ENCODE measurements around the gene SF3B1. TPM values are rescaled to one million over a fixed set of nuclear protein-coding genes. Genes with fewer than 3 reads are reported as not detected.
"Not testable (repeated sequence)": the region's sequence is repeated elsewhere in the genome, so short reads cannot be mapped to it uniquely, and the experiment has no call there.

Gene SF3B1, protein sequence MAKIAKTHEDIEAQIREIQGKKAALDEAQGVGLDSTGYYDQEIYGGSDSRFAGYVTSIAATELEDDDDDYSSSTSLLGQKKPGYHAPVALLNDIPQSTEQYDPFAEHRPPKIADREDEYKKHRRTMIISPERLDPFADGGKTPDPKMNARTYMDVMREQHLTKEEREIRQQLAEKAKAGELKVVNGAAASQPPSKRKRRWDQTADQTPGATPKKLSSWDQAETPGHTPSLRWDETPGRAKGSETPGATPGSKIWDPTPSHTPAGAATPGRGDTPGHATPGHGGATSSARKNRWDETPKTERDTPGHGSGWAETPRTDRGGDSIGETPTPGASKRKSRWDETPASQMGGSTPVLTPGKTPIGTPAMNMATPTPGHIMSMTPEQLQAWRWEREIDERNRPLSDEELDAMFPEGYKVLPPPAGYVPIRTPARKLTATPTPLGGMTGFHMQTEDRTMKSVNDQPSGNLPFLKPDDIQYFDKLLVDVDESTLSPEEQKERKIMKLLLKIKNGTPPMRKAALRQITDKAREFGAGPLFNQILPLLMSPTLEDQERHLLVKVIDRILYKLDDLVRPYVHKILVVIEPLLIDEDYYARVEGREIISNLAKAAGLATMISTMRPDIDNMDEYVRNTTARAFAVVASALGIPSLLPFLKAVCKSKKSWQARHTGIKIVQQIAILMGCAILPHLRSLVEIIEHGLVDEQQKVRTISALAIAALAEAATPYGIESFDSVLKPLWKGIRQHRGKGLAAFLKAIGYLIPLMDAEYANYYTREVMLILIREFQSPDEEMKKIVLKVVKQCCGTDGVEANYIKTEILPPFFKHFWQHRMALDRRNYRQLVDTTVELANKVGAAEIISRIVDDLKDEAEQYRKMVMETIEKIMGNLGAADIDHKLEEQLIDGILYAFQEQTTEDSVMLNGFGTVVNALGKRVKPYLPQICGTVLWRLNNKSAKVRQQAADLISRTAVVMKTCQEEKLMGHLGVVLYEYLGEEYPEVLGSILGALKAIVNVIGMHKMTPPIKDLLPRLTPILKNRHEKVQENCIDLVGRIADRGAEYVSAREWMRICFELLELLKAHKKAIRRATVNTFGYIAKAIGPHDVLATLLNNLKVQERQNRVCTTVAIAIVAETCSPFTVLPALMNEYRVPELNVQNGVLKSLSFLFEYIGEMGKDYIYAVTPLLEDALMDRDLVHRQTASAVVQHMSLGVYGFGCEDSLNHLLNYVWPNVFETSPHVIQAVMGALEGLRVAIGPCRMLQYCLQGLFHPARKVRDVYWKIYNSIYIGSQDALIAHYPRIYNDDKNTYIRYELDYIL
- total RNA-seq (2014; rRNA removed; shearing (Covaris generic)) = 263 and 351 TPM in 2 replicates

- DNase-seq = peak; percentile 94
- Histone ChIP-seq H3K27me3 (ENCODE audit: control insufficient read depth, insufficient read depth, low read length) (no peaks in the 10 kb centered on the region), H3K4me3 (ENCODE audit: insufficient read depth, low read depth, low read length) (peak within 1 kb of the TSS; percentile 98), H3K36me3 (replicated peaks; ENCODE audit: control insufficient read depth, insufficient read depth, low read length) (no peaks in the 10 kb centered on the region)
These were observed at the start of gene SF3B1 for GRCh38 chr2:197434541-197435513. TSS of gene SF3B1 (minus strand) at chr2:197435028. CDS start at chr2:197434999, 29 bp downstream.

GRCh38 chr2:197484248-197484647, 49.4 kb upstream of the SF3B1 start:
- peaks cover 17% of the 10 kb centered on the region for H3K36me3 ChIP-seq (replicated peaks; ENCODE audit: control insufficient read depth, insufficient read depth, low read length)
- DNase-seq; H3K4me3 ChIP-seq (ENCODE audit: insufficient read depth, low read depth, low read length); H3K27me3 ChIP-seq (ENCODE audit: control insufficient read depth, insufficient read depth, low read length): not testable (repeated sequence)

GRCh38 chr2:197480165-197481036, 45.6 kb upstream of the SF3B1 start:
- peaks cover 4% of the 10 kb centered on the region for H3K36me3 ChIP-seq (replicated peaks; ENCODE audit: control insufficient read depth, insufficient read depth, low read length)
- no peaks in the 10 kb centered on the region for H3K27me3 ChIP-seq (ENCODE audit: control insufficient read depth, insufficient read depth, low read length)
- no peak for DNase-seq
- H3K4me3 ChIP-seq (ENCODE audit: insufficient read depth, low read depth, low read length) = no peak overlapping the region

DNA sequence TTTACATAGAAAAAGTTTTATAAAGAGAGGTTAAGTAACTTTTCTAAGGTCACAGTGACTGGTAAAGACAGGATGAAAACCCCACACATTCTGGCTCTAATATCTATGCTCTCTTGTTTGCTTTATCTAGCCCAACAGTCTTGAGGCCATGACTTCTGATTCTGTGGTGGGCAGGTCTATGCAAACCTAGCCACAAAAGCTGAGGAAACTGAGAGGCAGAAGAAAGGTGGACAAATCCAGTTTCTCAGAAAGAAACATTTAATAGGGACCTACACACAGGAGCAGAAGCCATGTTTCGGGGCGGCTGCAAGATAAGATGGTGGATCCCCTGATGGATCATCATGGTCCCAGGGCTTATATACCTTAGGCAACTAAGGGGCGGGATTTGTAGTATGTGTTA, 43.0 kb upstream of the SF3B1 start:
- H3K27me3 ChIP-seq (ENCODE audit: control insufficient read depth, insufficient read depth, low read length) = no peaks in the 10 kb centered on the region
- H3K4me3 ChIP-seq (ENCODE audit: insufficient read depth, low read depth, low read length) = no peak overlapping the region
- no peak for DNase-seq
- H3K36me3 ChIP-seq (replicated peaks; ENCODE audit: control insufficient read depth, insufficient read depth, low read length) = peaks cover 9% of the 10 kb centered on the region

GRCh38 chr2:197472166-197472565, 37.3 kb upstream of the SF3B1 start:
- Histone ChIP-seq H3K27me3 (ENCODE audit: control insufficient read depth, insufficient read depth, low read length) (no peaks in the 10 kb centered on the region), H3K36me3 (replicated peaks; ENCODE audit: control insufficient read depth, insufficient read depth, low read length) (peaks cover 8% of the 10 kb centered on the region), H3K4me3 (ENCODE audit: insufficient read depth, low read depth, low read length) (no peak overlapping the region)
- DNase-seq = no peak

DNA sequence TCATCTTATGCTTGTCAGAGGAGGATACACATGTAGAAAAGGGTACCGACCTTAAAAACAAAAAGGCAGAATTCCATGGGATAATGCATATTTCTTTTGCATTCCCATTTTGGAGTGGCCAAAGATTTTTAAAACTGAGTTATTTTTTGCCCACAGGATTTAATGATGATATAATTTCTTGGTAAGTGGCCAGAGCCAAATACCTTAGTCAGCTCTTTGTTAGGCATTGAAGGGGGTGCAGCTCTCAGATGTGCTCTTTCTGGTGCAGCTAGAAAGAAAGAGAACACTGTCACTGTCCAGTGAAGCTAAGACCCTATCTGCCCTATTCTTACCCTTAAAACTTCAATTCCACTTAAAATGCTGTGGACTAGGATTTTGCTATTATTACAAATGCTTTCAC, 29.3 kb upstream of the SF3B1 start:
- no peak for DNase-seq
- peaks cover 5% of the 10 kb centered on the region for H3K36me3 ChIP-seq (replicated peaks; ENCODE audit: control insufficient read depth, insufficient read depth, low read length)
- no peaks in the 10 kb centered on the region for H3K27me3 ChIP-seq (ENCODE audit: control insufficient read depth, insufficient read depth, low read length)
- H3K4me3 ChIP-seq (ENCODE audit: insufficient read depth, low read depth, low read length) = no peak overlapping the region

DNA sequence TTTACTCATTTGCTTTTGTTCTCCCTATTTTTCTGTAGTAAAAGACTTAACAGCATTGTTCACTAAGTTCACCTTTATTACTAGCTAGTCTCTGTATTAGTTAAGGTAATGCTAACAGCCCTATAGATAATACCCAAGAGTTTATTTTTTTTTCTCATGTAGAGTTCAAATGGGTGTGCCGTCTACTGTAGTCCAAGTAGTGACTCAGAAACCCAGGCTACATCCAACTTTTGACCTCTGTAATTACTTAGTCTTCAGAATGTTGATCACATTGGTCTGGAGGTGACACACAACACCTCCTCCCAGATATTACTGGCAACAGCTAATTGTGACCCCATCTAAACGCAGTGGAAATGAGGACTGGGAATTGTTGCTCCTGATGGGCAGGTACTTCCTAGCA, 26.2 kb upstream of the SF3B1 start:
- peaks cover 5% of the 10 kb centered on the region for H3K36me3 ChIP-seq (replicated peaks; ENCODE audit: control insufficient read depth, insufficient read depth, low read length)
- no peak overlapping the region for H3K4me3 ChIP-seq (ENCODE audit: insufficient read depth, low read depth, low read length)
- no peaks in the 10 kb centered on the region for H3K27me3 ChIP-seq (ENCODE audit: control insufficient read depth, insufficient read depth, low read length)
- no peak for DNase-seq

- H3K4me3 ChIP-seq (ENCODE audit: insufficient read depth, low read depth, low read length) = no peak overlapping the region
- no peak for DNase-seq
- H3K36me3 ChIP-seq (replicated peaks; ENCODE audit: control insufficient read depth, insufficient read depth, low read length) = peaks cover 5% of the 10 kb centered on the region
- H3K27me3 ChIP-seq (ENCODE audit: control insufficient read depth, insufficient read depth, low read length) = no peaks in the 10 kb centered on the region
These were observed 25.8 kb upstream of the SF3B1 start for GRCh38 chr2:197460649-197461048.

- DNase-seq = no peak
- no peak overlapping the region for H3K4me3 ChIP-seq (ENCODE audit: insufficient read depth, low read depth, low read length)
- H3K27me3 ChIP-seq (ENCODE audit: control insufficient read depth, insufficient read depth, low read length) = no peaks in the 10 kb centered on the region
- H3K36me3 ChIP-seq (replicated peaks; ENCODE audit: control insufficient read depth, insufficient read depth, low read length) = no peaks in the 10 kb centered on the region
These were observed 20.6 kb upstream of the SF3B1 start for GRCh38 chr2:197455428-197455827.

- H3K36me3 ChIP-seq (replicated peaks; ENCODE audit: control insufficient read depth, insufficient read depth, low read length) = no peaks in the 10 kb centered on the region
- DNase-seq = no peak
These were observed 20.1 kb upstream of the SF3B1 start for GRCh38 chr2:197454923-197455322.

GRCh38 chr2:197453914-197454398, 19.1 kb upstream of the SF3B1 start:
- H3K4me3 ChIP-seq (ENCODE audit: insufficient read depth, low read depth, low read length) = peak overlapping the region; percentile 88
- H3K27me3 ChIP-seq (ENCODE audit: control insufficient read depth, insufficient read depth, low read length) = no peaks in the 10 kb centered on the region
- DNase-seq = peak; percentile 68
- H3K36me3 ChIP-seq (replicated peaks; ENCODE audit: control insufficient read depth, insufficient read depth, low read length) = no peaks in the 10 kb centered on the region

More at GRCh38 chr2:197454923-197455322, 20.1 kb upstream of the SF3B1 start:
- Histone ChIP-seq H3K27me3 (ENCODE audit: control insufficient read depth, insufficient read depth, low read length) (no peaks in the 10 kb centered on the region), H3K4me3 (ENCODE audit: insufficient read depth, low read depth, low read length) (no peak overlapping the region)

DNA sequence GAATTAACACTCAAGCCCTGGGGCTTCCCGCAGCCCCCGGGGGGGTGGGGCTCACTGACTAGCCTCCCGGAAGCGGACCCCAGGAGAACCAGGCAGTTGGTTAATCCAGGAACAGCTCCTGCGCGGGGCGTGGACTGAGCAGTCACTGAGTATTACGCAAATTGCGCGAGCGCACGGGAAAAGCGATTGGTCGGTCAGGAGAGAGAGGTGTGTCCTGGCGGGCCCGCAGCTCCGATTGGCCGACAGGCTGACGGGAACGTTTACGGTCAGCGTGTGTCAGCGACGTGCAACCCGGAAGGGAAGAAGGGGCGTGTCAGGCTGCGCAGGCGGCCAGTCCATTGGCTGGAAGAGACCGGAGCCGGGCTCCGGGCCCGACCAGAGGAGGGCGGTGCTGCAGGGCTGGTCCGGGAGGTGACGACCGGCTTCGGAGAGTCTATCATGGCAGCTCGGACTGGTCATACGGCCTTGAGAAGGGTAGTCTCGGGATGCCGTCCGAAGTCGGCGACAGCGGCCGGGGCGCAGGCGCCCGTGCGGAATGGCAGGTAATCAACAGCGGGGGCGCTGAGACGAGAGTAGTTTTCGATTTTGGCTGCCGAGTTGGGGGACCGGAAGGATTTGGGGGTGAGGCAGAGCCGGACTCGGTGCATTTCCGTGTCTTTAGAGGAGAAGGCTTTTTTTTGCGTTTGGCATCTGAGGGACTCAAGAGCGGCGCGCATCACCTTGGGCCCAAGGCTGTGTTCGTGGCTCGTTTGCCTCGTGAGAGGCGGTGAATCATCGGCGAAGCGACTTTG, 18.5 kb upstream of the SF3B1 start, which contains the start of gene COQ10B:
TSS of gene COQ10B (plus strand) at position 430 of the 791 bp plus-strand sequence. CDS start at position 439, 9 bp downstream.
- peak; percentile 97 for DNase-seq
- Histone ChIP-seq H3K27me3 (ENCODE audit: control insufficient read depth, insufficient read depth, low read length) (no peaks in the 10 kb centered on the region), H3K4me3 (ENCODE audit: insufficient read depth, low read depth, low read length) (peak within 1 kb of the TSS; percentile 88), H3K36me3 (replicated peaks; ENCODE audit: control insufficient read depth, insufficient read depth, low read length) (no peaks in the 10 kb centered on the region)
